RKO (cell line): ENCODE measurements around the gene BTNL8.
A peak's percentile ranks its signal among the peaks of the same experiment; 100 is the strongest.

Experiments
- DNase-seq: peaks from one replicate; pipeline ENCODE4 v3.0.0-alpha.2; 2016; ENCODE audit warnings: low spot score

BTNL8 gene, protein sequence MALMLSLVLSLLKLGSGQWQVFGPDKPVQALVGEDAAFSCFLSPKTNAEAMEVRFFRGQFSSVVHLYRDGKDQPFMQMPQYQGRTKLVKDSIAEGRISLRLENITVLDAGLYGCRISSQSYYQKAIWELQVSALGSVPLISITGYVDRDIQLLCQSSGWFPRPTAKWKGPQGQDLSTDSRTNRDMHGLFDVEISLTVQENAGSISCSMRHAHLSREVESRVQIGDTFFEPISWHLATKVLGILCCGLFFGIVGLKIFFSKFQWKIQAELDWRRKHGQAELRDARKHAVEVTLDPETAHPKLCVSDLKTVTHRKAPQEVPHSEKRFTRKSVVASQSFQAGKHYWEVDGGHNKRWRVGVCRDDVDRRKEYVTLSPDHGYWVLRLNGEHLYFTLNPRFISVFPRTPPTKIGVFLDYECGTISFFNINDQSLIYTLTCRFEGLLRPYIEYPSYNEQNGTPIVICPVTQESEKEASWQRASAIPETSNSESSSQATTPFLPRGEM

GRCh38 chr5:180898621-180899246 lies at the start of gene BTNL8:
Gene BTNL8, plus strand, starts transcription at chr5:180899159. Its CDS starts 152 bp downstream, at chr5:180899311.
- no peak for DNase-seq

DNA sequence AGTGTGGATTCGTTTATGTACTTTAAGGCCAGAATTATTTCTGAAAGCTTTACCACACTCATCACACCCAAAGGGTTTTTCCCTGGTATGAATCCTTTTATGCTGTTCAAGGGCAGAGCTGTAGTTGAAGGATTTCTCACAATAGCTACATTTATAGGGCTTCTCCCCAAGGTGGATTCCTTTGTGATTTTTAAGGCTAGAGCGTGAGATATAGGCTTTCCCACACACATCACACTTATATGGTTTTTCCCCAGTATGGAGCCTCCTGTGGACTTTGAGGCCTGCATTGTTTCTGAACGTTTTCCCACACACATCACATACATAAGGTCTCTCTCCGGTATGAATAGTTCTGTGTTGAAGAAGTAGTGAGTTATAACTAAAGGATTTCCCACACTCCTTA lies 49.1 kb upstream of the BTNL8 start:
- no peak for DNase-seq

GRCh38 chr5:180850434-180851078 lies 48.4 kb upstream of the BTNL8 start:
- no peak for DNase-seq

DNA sequence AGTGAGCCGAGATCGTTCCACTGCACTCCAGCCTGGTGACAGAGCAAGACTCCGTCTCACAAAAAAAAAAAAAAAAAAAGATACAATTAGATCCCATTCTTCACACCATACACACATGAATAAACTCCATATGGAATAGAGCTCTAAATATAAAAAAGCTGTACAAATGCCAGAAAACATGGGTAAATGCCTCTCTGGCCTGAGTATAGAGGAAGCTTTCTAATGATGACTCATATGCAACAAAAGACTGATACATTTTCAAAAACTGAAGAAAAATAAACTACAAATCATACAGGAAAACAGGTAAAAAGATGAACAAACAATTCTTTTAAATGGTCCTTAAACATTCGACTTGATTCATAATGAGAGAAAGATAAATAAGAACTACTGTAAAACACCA lies 46.5 kb upstream of the BTNL8 start:
- DNase-seq, result no peak

DNA sequence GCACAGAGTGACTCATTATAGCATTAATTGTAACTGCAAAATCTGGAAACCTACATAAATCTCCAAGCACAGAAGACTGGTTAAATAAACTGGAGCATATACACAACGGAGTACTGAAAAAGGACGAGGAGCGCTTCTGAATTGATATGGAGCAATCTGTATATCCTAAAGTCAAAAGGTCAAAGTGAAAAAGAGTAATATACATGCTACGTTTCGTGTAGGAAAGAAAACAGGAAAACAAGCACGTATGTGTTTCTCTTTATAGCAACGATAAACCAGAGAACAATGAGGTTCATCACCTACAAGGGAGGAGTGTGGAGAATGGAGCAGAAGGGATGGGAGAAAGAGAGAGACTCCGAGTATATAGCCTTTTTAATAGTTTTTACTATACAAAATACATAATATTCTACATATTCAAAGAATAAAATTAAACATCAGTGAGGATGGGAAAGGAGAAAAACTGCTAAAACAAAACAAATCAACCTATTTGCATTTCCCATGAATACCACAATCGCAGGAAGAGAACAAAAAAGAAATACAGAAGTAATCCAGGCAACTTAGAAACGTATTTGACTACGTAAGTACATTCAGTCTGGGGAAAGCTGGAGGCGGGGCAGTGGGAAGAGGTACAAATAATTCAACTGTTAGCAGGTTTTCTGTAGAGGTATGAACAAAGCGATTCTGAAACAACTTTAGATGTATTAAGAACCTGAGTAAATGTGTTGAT lies 45.7 kb upstream of the BTNL8 start:
- no peak for DNase-seq

DNA sequence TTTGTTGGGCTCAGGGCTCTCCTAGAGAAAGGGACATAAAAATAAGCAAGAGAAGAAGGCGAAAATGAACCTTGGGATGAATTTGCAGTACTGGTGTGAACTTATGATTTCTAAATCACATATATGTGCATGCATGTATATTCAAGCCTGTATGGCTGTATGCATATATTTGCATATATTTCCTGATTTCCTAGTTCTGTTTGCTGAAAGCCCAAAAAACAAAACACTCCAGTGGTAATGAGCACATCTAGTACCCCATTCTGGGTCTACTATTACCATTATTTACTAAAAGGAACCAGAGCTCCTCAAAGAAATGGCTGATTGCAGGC lies 45.1 kb upstream of the BTNL8 start:
- no peak for DNase-seq

- DNase-seq, result no peak
Measured at GRCh38 chr5:180858586-180858985, 40.4 kb upstream of the BTNL8 start.

DNA sequence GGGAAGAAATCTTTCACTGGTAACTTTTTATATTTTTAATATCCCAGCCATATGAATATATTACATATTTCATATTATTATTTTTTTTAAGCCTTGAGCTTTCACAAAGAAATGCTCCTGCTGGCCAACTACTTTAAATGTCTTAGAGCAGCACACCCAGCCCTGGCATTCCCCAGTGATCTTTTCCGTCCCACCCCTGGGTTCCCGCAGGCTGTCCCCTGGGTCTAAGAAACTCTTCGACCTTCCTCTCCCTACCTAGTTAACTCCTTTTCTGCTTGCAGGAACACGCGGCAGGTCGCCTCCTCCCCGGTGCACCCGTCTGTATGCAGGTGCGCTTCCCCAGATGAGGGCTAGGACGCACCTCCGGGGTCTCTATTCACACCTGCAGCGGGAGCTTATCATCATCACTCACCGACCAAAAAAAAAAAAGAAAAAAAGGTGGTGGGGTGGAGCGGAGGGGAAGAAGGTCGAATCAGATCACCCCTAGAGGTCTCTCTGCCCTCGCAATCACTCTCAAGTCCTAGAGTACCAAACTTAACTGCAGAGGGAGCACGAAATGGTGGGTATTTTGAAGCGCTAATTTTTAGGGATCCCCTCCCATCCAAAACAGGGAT lies 38.6 kb upstream of the BTNL8 start:
- DNase-seq, result peak; percentile 82

DNA sequence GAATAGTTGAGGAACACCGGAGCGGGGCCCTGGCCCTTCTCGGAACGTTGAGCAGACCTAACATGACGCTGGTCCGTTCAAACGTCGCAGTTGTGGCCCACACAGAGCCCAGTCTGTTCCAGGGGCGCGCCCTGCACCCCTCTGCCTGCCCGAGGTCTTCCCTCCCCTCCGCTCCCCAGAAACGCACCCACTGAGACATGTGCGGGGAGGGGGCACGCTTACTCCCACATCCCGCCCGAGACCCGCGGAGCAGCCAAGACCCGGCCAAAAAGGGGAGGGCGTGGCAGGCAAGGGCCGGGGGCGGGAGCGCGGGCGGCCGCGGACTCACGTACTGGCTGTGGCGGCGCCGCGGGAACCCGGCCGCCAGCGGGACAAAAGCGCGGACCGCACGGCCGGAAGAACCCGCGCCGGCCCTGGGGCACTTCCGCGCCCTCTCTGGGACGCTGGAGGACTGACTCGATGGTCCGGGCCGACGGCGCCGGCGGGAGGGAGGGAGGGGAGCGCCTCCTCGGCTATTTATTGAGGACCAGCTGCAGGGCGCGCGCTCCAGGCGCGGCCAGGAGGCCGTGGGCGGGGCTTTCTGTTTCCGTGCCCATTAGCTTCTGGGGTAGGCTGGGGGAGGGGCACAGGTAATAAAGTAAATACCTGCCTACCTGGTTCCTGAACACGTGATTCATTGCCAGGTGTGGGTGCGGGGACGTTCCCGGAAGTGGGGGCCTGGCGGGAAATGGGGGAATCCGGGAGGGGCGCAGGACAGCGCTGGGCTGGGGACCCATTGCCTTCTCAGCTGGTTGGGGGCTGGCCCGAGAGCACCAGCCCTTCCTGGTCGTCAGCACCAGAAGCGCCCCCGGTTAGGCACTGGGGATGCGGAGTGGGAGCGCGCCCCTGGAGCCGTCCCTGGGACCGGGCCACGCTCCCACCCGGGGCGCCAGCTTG lies 37.8 kb upstream of the BTNL8 start, which contains the start of gene ZFP62:
TSS of gene ZFP62 (minus strand) at position 390 of the 936 bp plus-strand sequence. CDS start at position 333, 57 bp downstream.
- peak; percentile 91 for DNase-seq

DNA sequence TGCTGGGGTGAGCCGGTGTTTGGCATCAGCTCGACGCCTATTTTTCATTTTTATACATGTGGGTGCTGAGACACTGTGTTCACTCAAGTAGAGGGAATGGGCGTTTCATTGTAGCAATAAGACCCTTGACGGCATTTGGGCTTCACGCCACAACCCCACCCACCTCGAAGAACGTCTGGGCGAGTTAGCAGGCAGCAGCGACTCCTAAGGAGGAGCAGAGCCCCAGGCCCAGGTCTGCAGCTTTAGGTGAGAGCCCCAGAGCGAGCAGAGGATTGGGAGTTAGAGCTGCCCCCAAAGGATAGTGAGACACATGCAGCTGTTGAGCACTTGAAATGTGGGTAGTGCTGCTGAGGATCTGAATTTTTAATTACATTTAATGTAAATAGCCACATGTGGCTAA lies 36.3 kb upstream of the BTNL8 start:
- DNase-seq, result no peak

DNA sequence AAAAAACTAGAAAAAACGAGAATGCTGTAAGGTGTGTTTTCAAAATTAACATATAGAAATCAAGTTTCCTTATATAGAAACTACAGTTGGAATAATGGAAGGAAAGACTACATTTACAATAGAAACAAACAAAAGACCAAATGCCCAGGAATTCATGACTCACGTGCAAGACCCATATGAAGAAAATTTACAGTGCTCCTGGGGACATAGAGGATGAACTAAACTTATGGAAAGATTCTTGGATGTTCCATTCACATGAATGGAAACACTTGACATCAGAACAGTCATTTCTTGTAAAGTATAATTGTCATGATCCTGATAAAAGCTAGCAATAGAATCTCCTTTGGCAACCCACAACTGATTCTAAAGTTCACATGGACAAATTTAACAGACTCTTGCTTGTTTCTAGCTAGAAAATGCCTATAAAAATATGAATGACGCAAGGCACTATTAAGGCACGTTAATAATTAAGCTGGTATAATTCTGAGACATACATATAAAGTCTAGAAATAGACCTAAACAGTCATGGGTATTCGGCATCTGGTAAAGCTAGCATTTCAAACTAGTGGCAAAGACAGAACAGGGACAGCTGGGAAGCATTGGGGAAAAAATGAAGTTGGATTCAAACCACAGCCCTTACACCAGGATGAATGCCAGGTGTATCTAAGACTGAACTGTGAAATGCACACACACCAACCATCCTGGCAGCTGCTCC lies 32.8 kb upstream of the BTNL8 start:
- no peak for DNase-seq

GRCh38 chr5:180866985-180867384 lies 32.0 kb upstream of the BTNL8 start:
- DNase-seq, result no peak

DNA sequence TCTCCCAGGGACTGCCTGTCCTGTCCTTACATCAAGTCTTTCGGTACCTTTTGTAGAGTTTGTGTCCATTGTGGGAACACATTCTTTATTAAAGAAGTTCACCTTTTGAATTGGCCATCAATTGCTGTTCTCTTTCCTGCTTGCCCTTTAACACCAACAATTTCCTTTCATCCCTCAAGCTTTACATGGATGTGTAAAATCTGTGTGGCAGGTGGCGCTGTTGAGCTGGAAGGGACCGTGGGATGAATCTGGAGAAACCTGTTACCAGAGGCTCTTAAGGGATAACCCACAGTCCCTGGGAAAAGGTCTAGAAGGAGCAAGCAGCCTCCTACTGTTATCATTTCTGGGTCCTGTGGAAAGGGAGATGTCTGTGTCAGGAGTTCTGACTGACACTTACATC lies 30.0 kb upstream of the BTNL8 start:
- DNase-seq, result peak; percentile 78

- DNase-seq, result no peak
Measured at GRCh38 chr5:180869587-180869986, 29.4 kb upstream of the BTNL8 start.

DNA sequence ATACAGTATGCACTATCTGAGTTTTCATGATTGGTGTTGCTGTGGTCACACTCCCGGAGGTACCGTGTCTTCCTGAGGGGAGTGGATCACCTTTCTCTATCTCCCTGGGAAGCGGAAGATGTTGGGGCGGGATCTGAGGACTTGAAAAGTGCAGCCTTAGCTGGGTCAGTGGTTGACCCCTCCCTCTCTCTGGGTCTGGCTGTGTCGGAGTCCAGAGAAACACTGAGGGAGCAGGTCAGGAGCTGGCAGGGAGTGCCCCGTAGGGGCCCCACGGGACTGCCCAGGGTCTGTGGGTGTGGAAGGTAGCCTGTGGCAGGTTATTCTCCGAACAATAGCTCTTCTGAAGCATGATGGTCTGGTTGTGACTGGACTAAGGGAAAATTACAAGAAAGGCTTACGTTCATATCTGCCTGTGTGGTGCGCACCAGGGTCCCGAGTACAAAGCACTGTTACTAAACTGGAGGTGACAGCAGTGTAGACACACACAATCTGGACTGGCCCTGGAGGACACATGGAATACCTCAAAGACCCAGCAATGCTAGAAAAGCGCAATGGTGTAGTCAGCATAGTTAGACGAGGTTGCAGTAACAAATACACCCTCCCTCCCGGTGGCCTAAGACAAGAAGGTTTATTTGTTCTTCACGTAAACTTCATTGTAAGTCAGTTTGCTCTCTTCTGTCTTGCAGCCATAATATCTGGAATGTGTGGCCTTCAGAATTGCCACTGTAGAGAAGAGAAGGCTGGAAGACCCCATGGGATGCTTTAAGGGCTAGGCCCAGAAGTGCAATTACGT lies 28.5 kb upstream of the BTNL8 start:
- no peak for DNase-seq

DNA sequence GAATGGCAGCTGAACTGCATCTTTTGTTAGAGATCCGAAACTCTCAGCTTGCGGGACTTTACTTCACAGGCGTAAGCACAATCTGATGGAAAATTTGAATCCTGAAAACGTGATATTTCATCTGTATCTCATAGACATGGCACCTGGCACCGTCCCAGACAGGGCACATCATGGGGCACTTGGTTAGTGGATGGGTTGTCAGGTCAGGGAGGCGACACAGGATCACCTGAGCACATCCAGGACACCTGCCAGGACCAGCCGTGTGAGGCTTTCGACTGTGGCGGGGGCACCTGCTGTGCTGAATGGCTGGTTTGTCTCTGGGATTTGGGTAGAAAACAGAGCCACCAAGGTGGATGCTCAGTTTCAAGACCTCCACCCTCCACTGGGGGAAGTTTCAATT lies 26.5 kb upstream of the BTNL8 start:
- no peak for DNase-seq

- no peak for DNase-seq
Measured at GRCh38 chr5:180873615-180874520, 25.1 kb upstream of the BTNL8 start.
